Heart left ventricle (tissue), 16 donors: ENCODE results near the gene RIN2. TPM values are rescaled to one million over a fixed set of nuclear protein-coding genes. Genes with fewer than 3 reads are reported as not detected.

Experiments
- ATAC-seq, 4 donors: fragments of 200-7000 bp; cut with Tn5 transposase; one replicate each; pipeline ENCODE4 v1.9.1; 2020 to 2022; ENCODE audit warnings: moderate library complexity in 4 of 4, mild to moderate bottlenecking in 3 of 4, moderate number of reproducible peaks in 1 of 4
- DNase-seq, 5 donors: peaks; one replicate each; pipeline ENCODE4 v3.0.0-alpha.2; 2020
- H3K27ac ChIP-seq, 12 donors: fragments of 200-600 bp; sonication (generic) in 4 of 12; one replicate each; pipeline versions ENCODE4 v1.5.0 to v1.8.0; 2016 to 2022; ENCODE audit warnings: mild to moderate bottlenecking in 2 of 12
- H3K27me3 ChIP-seq, 9 donors: fragments of 200-600 bp; sonication (generic) in 2 of 9; one replicate each; pipeline versions ENCODE4 v1.5.1 to v1.8.0; 2016 to 2022; ENCODE audit warnings: mild to moderate bottlenecking in 3 of 9
- H3K36me3 ChIP-seq, 9 donors: fragments of 200-600 bp; sonication (generic) in 2 of 9; one replicate each; pipeline versions ENCODE4 v1.5.0 to v1.8.0; 2018 to 2022; ENCODE audit warnings: mild to moderate bottlenecking in 2 of 9
- H3K4me1 ChIP-seq, 12 donors: fragments of 200-600 bp; sonication (generic) in 4 of 12; one replicate each; pipeline versions ENCODE4 v1.5.0 to v1.8.0; 2016 to 2022; ENCODE audit warnings: mild to moderate bottlenecking in 3 of 12
- H3K4me3 ChIP-seq, 12 donors: fragments of 200-600 bp; sonication (generic) in 4 of 12; one replicate each; pipeline versions ENCODE4 v1.5.0 to v1.8.0; 2017 to 2022; ENCODE audit warnings: mild to moderate bottlenecking in 9 of 12, moderate library complexity in 4 of 12
- H3K9me3 ChIP-seq, 12 donors: fragments of 200-600 bp; sonication (generic) in 4 of 12; one replicate each; pipeline versions ENCODE4 v1.5.0 to v1.8.0; 2016 to 2022; ENCODE audit warnings: mild to moderate bottlenecking in 1 of 12
- POLR2A ChIP-seq, 2 donors: fragments of 450-650 bp; IDR thresholded peaks; one replicate each; pipeline ENCODE4 v1.6.1; 2017; ENCODE audit warnings: antibody characterized with exemption in 2 of 2, mild to moderate bottlenecking in 2 of 2, moderate library complexity in 2 of 2
- WGBS, 4 donors: extraction: QIAGEN DNeasy Blood & Tissue Kit in 2 of 4; methylation state at CpG; one replicate each; pipeline versions ENCODE4 v1.1.5 to v1.1.7; 2013 to 2018; 5-methylcytosine and 5-hydroxymethylcytosine counted together
- intact Hi-C, 10 donors: fragments of 100-400 bp; cut with DNase I; formaldehyde crosslinking; loops; one replicate each; pipeline versions ENCODE4 v1.11.1 to v1.14.2; 2022
- polyA plus RNA-seq, 2 donors: library from polyadenylated mRNA; stranded (reverse); fragments of 200-250 nt; gene quantifications; one replicate each; pipeline ENCODE4 v1.2.3, GENCODE V29; 2013
- total RNA-seq, 9 donors: library from RNA; depleted of rRNA in 2 of 9; stranded (reverse); fragments of >200 nt in 2 of 9; fragmentation: NEBNext Ultra II Directional in 3 of 9; extraction: Animal tissue kit (Norgen Biotek cat#: 25700) in 3 of 9; gene quantifications; one replicate each; pipeline versions ENCODE4 v1.1.0 to v1.2.4, GENCODE V29; 2016 to 2023
- TF ChIP-seq, protein P1 (sequence below), 12 donors: fragments of 200-600 bp; sonication (generic) in 4 of 12; IDR thresholded peaks; one replicate each; pipeline versions ENCODE4 v1.5.0 to v1.8.0; 2018 to 2022; ENCODE audit warnings: antibody characterized with exemption in 12 of 12, mild to moderate bottlenecking in 5 of 12
- donor health status: ischemic (EF 13 %, LVEDD 7.1; RV severe dilation, severe dysfunction).
- donor health status: healthy with polysubstance abuse.
- donor health status: DM: no; HTN: yes; CAD: no.
- donor health status: DM: no; HTN: no; CAD: no.
- donor health status: ischemic (EF 25% LVEDD 6.9; RV normal size, moderate dysfunction).
- donor health status: ischemic (EF 25% LVEDD 5.7; RV mildly dilated, moderate dysfunction).
- donor health status: healthy.
- donor health status: DM: yes; HTN: yes; CAD: no.
- donor health status: ischemic (EF 35%, LVEDD 5.7; RV mildly dilated, moderate dysfunction).
- donor health status: nonischemic (EF 11% LVEDD 7.7; RV severe dilation, severe dysfunction).
- donor health status: DM: yes; HTN: yes; CAD: no.
- donor health status: PGD.
- donor health status: ischemic (EF 29% LVEDD 5.4; RV normal size, mild dysfunction).
- donor health status: nonischemic (EF 23%, LVEDD 6.1; RV moderate dilation, normal function).

RIN2 gene
- total and polyA plus RNA-seq, 11 donors = 15.0 to 76.5 (median 56.7) TPM

DNA sequence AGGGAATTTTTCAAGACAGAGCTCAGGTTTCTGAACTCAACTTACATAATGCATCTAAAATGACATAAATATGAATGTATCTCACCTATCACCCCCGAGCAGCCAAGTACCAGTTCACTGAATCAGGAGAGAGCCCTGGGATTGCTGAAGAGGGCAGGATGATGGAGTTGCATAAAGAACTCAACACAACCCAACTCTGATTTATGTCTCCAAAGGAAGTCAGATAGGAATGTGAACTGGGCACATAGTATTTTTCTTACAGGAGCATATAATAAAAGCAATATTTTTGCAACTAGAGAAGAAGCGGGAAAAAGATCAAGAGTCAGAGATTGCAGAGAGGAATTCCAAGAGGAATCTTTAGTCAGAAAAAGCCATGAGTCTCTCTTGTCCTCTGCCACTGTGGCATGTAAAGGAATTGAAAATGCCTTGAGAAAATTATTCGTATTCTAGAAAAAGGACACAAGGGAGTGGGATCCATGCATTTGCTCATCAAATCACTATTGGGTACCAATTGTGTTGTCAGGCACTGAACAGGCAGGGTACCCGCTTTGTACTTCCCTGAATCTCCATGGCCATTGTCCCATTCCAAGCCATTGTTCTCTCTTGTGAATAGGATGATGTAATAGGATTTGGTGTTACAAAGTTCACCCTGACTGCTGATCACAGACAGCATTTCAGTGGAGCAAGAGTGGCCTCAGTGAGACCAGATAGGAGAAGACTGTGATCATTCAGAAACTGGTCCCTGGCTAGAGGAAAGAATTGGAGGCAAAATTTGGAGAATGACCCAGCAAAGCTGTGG is 16.3 kb downstream of the RIN2 start:
- TF ChIP-seq POLR2A (IDR thresholded peaks at IDR 0.05) = no peak
- TF ChIP-seq, protein P1, sequence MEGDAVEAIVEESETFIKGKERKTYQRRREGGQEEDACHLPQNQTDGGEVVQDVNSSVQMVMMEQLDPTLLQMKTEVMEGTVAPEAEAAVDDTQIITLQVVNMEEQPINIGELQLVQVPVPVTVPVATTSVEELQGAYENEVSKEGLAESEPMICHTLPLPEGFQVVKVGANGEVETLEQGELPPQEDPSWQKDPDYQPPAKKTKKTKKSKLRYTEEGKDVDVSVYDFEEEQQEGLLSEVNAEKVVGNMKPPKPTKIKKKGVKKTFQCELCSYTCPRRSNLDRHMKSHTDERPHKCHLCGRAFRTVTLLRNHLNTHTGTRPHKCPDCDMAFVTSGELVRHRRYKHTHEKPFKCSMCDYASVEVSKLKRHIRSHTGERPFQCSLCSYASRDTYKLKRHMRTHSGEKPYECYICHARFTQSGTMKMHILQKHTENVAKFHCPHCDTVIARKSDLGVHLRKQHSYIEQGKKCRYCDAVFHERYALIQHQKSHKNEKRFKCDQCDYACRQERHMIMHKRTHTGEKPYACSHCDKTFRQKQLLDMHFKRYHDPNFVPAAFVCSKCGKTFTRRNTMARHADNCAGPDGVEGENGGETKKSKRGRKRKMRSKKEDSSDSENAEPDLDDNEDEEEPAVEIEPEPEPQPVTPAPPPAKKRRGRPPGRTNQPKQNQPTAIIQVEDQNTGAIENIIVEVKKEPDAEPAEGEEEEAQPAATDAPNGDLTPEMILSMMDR (IDR thresholded peaks at IDR 0.05) = no peak
- peaks cover 0 to 5% (median 0%) of the 10 kb centered on the region in 9 donors for H3K36me3 ChIP-seq
- intact Hi-C loops = no loop called here
- peak in 3 of 4 donors; percentile 33 to 68 (median 54) for ATAC-seq
- H3K4me3 ChIP-seq = no peak overlapping the region
- peak in 1 of 5 donors; percentile 21 for DNase-seq
- H3K27me3 ChIP-seq = no peaks in the 10 kb centered on the region
- no peaks in the 10 kb centered on the region for H3K9me3 ChIP-seq
- H3K27ac ChIP-seq = peak overlapping the region in 9 of 12 donors; percentile 2 to 76 (median 29)
- WGBS, 4 donors = 75 to 89% (median 82%) methylated on average over 4 of the region's 4 CpGs
- peaks cover 21 to 82% (median 57%) of the 10 kb centered on the region in 12 donors for H3K4me1 ChIP-seq

DNA sequence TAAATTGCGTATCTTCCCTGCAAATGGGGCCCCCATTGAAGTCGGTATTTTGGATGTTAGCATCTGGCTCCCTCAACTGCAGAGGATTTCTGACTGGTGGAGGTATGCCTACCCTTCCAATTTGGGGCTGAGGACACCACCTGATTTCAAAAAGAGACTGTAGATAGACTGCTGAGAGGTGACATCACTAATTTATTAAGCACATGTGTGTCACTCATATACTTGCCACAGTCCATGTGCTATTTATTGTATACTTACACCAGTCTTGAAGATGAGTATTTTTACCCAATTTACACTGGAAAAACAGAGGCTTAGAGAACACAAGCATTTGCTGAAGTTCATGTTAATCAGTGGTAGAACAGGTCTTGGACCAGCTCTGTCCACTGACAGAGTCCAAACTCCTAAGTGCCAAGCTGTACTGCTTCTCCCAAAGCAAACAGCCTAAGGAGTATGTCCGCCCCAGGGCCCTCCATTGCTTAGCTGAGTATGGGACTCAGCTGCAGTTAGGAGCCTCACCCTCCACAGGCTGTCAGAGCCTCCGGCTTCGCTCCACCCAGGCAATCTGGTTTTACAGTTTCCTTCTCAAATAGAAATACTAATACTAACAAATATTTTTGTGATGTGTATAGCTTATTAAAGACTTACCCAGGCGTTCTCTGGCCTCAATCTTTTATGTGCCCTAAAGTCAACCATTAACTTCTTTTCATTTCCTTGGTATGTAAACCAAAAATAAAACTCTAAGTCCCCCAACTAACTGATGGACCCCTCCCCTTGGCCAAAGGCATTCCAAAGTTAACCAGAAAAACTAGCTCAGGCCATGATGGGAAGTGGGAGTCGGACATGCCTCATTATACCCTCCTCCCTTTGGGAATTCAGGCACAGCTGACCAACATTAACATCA is 17.5 kb downstream of the RIN2 start:
- Histone ChIP-seq H3K36me3 (no peaks in the 10 kb centered on the region), H3K4me3 (no peak overlapping the region), H3K9me3 (no peaks in the 10 kb centered on the region), H3K27ac (peak overlapping the region; percentile 10 to 76 (median 26)), H3K4me1 (peaks cover 21 to 84% (median 65%) of the 10 kb centered on the region in 12 donors), H3K27me3 (no peaks in the 10 kb centered on the region)
- DNase-seq (no peak), ATAC-seq (peak in 2 of 4 donors; percentile 32 to 63)
- intact Hi-C loops = no loop called here
- 71 to 77% (median 73%) methylated on average over 7 of the region's 7 CpGs for WGBS, 4 donors
- TF ChIP-seq, protein P1 (IDR thresholded peaks at IDR 0.05) = no peak
- no peak for TF ChIP-seq POLR2A (IDR thresholded peaks at IDR 0.05)

DNA sequence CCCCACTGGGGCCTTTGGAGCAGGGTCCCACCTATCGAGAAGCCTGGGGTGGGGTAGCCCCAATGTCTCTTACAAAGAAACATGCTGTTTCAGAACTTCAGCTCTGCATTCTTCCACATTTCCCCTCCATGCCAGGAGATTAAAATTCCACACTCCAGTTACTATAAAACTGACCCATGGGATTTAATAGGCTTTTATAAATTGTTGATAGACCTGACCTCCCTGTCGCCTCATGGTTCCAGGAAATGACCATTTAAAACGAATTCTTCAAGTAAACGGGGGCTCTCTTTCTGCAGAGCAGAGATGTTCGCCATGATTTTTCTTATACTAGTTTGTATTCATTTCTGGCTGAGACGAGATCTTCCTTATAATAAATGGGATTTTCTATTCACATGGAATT is 19.3 kb downstream of the RIN2 start:
- Histone ChIP-seq H3K9me3 (no peaks in the 10 kb centered on the region), H3K4me1 (peaks cover 21 to 87% (median 67%) of the 10 kb centered on the region in 12 donors), H3K4me3 (no peak overlapping the region), H3K27me3 (no peaks in the 10 kb centered on the region), H3K27ac (peak overlapping the region; percentile 0 to 78 (median 54)), H3K36me3 (no peaks in the 10 kb centered on the region)
- intact Hi-C loops = no loop called here
- no peak for DNase-seq
- no peak for ATAC-seq
- WGBS, 4 donors = 42 to 57% (median 47%) methylated on average over 6 of the region's 6 CpGs
- TF ChIP-seq POLR2A (IDR thresholded peaks at IDR 0.05) = no peak
- TF ChIP-seq, protein P1 (IDR thresholded peaks at IDR 0.05) = no peak

DNA sequence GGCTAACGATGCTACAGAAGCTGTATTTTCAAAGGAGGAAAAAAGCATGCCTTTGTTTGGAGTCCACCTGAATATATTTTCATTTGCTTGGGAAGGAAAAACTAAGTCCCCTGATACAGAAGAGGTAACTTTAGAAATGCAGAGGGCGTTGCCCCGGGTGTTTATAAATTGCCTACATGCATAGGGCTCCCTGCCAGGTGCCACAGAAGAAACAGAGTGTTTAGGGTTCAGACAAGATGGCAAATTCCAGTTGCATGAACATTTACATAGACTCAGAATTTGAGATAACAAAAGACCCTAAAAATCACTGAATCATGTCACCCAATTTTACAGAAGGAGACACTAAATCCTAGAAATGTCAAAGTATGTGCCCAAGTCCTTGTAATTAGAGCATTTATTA is 19.9 kb downstream of the RIN2 start:
- no peak for DNase-seq
- intact Hi-C loops = no loop called here
- Histone ChIP-seq H3K27ac (peak overlapping the region in 11 of 12 donors; percentile 0 to 78 (median 61)), H3K27me3 (no peaks in the 10 kb centered on the region), H3K9me3 (no peaks in the 10 kb centered on the region), H3K4me1 (peaks cover 21 to 83% (median 65%) of the 10 kb centered on the region in 12 donors), H3K4me3 (no peak overlapping the region), H3K36me3 (no peaks in the 10 kb centered on the region)
- ATAC-seq = no peak
- 49 to 72% (median 65%) methylated on average over 3 of the region's 3 CpGs for WGBS, 4 donors
- TF ChIP-seq, protein P1 (IDR thresholded peaks at IDR 0.05) = no peak
- TF ChIP-seq POLR2A (IDR thresholded peaks at IDR 0.05) = no peak
